HepG2 (cell line): ENCODE measurements around the gene KRTCAP3. TPM values are rescaled to one million over a fixed set of nuclear protein-coding genes. Genes with fewer than 3 reads are reported as not detected.
A peak's percentile ranks its signal among the peaks of the same experiment; 100 is the strongest.

Experiments
- ATF1 ChIP-seq: IDR thresholded peaks from 2 replicates; pipeline ENCODE4 v1.6.1; 2016; ENCODE audit warnings: mild to moderate bottlenecking, control low read depth
- CBX5 ChIP-seq: sonication (generic); formaldehyde crosslinking; IDR thresholded peaks from 2 replicates; pipeline ENCODE4 v1.4.0; 2020; ENCODE audit warnings: missing genetic modification reagents, borderline replicate concordance
- E2F1 ChIP-seq: sonication (generic); formaldehyde crosslinking; IDR thresholded peaks from 2 replicates; pipeline ENCODE4 v1.5.0; 2020; ENCODE audit warnings: missing genetic modification reagents
- GATAD2A ChIP-seq: IDR thresholded peaks from 2 replicates; pipeline ENCODE4 v1.6.1; 2016
- HMG20A ChIP-seq: IDR thresholded peaks from 2 replicates; pipeline ENCODE4 v1.6.1; 2016; ENCODE audit warnings: borderline replicate concordance
- HMG20B ChIP-seq: conservative IDR thresholded peaks from 2 replicates; pipeline ENCODE4 v1.6.1; 2016; ENCODE audit warnings: missing genetic modification reagents, missing compliant biosample characterization
- KDM2A ChIP-seq: sonication (generic); formaldehyde crosslinking; IDR thresholded peaks from 2 replicates; pipeline ENCODE4 v1.4.0; 2020; ENCODE audit warnings: low read depth, missing genetic modification reagents, borderline replicate concordance
- KLF9 ChIP-seq: IDR thresholded peaks from 2 replicates; pipeline ENCODE4 v1.6.1; 2016; ENCODE audit warnings: low read depth
- NBN ChIP-seq: fragments of 450-650 bp; conservative IDR thresholded peaks from 2 replicates; pipeline ENCODE4 v1.6.1; 2017
- PAWR ChIP-seq: sonication (generic); formaldehyde crosslinking; IDR thresholded peaks from 2 replicates; pipeline ENCODE4 v1.4.0; 2020; ENCODE audit warnings: missing genetic modification reagents, mild to moderate bottlenecking, borderline replicate concordance
- SRF ChIP-seq: IDR thresholded peaks from 2 replicates; pipeline ENCODE4 v1.6.1; 2011; ENCODE audit warnings: mild to moderate bottlenecking, low read depth, low read length, moderate library complexity
- TGIF2 ChIP-seq: IDR thresholded peaks from 2 replicates; pipeline ENCODE4 v1.6.1; 2016; ENCODE audit warnings: control low read depth, missing compliant biosample characterization
- TMF1 ChIP-seq: sonication (generic); formaldehyde crosslinking; IDR thresholded peaks from 2 replicates; pipeline ENCODE4 v1.8.1; 2022; ENCODE audit warnings: low read depth, missing genetic modification reagents
- XRCC5 ChIP-seq: fragments of 200-400 bp; formaldehyde crosslinking; optimal IDR thresholded peaks from 2 replicates; pipeline ENCODE3; 2017; ENCODE audit warnings: mild to moderate bottlenecking, low read length
- ZBTB1 ChIP-seq: sonication (generic); formaldehyde crosslinking; IDR thresholded peaks from 2 replicates; pipeline ENCODE4 v1.4.0; 2020; ENCODE audit warnings: missing genetic modification reagents, borderline replicate concordance
- ZMAT5 ChIP-seq: sonication (generic); formaldehyde crosslinking; IDR thresholded peaks from 2 replicates; pipeline ENCODE4 v1.5.0; 2020; ENCODE audit warnings: mild to moderate bottlenecking, low read depth, missing genetic modification reagents, borderline replicate concordance
- ZNF383 ChIP-seq: sonication (generic); formaldehyde crosslinking; IDR thresholded peaks from 2 replicates; pipeline ENCODE4 v1.4.0; 2020; ENCODE audit warnings: missing genetic modification reagents, mild to moderate bottlenecking, borderline replicate concordance
- ZNF704 ChIP-seq: sonication (generic); formaldehyde crosslinking; IDR thresholded peaks from 2 replicates; pipeline ENCODE4 v1.8.1; 2023; ENCODE audit warnings: mild to moderate bottlenecking, inconsistent platforms, moderate library complexity, missing genetic modification reagents, borderline replicate concordance
- ZNF746 ChIP-seq: sonication (generic); formaldehyde crosslinking; IDR thresholded peaks from 2 replicates; pipeline ENCODE4 v1.8.0; 2022; ENCODE audit warnings: mild to moderate bottlenecking, missing genetic modification reagents
- ZNF883 ChIP-seq: sonication (generic); formaldehyde crosslinking; IDR thresholded peaks from 2 replicates; pipeline ENCODE4 v1.5.1; 2020; ENCODE audit warnings: mild to moderate bottlenecking, missing genetic modification reagents; ENCODE audit errors: not compliant biosample characterization
- ZSCAN22 ChIP-seq: sonication (generic); formaldehyde crosslinking; IDR thresholded peaks from 2 replicates; pipeline ENCODE4 v1.4.0; 2020; ENCODE audit warnings: mild to moderate bottlenecking, missing genetic modification reagents
- ZZZ3 ChIP-seq: sonication (generic); formaldehyde crosslinking; IDR thresholded peaks from 2 replicates; pipeline ENCODE4 v1.4.0; 2020; ENCODE audit warnings: missing genetic modification reagents, mild to moderate bottlenecking, borderline replicate concordance
- polyA plus RNA-seq, 8 experiments: library from polyadenylated mRNA; depleted of rRNA in 3 of 8; stranded (reverse) in 7 of 8; unstranded in 1 of 8; fragments of >200 nt; fragmentation: Illumina TruSeq in 4 of 8; extraction: Trizol in 4 of 8; gene quantifications; 2 replicates each; pipeline versions ENCODE4 v1.2.1 to v1.2.3, GENCODE V29; 2011 to 2016; ENCODE audit warnings: low read depth in 4 of 8, missing spikeins in 1 of 8, mixed read lengths in 1 of 8; ENCODE audit not compliant: insufficient read depth in 1 of 8
- total RNA-seq, 5 experiments: library from RNA; depleted of rRNA; stranded (reverse); fragments of >200 nt; fragmentation: Illumina TruSeq; extraction: Trizol; gene quantifications; 2 replicates each; pipeline ENCODE4 v1.2.3, GENCODE V29; 2016; ENCODE audit warnings: low read depth in 1 of 5
- TF ChIP-seq, protein P1 (sequence below): sonication (generic); formaldehyde crosslinking; IDR thresholded peaks from 2 replicates; pipeline ENCODE4 v1.4.0; 2020; ENCODE audit warnings: mild to moderate bottlenecking, missing genetic modification reagents, borderline replicate concordance

KRTCAP3 gene
- total and polyA plus RNA-seq, 2 of the 13 experiments (the other 11 are each of a cell fraction or from before 2014, with no cell fraction given) = 2.1 to 4.5 TPM

DNA sequence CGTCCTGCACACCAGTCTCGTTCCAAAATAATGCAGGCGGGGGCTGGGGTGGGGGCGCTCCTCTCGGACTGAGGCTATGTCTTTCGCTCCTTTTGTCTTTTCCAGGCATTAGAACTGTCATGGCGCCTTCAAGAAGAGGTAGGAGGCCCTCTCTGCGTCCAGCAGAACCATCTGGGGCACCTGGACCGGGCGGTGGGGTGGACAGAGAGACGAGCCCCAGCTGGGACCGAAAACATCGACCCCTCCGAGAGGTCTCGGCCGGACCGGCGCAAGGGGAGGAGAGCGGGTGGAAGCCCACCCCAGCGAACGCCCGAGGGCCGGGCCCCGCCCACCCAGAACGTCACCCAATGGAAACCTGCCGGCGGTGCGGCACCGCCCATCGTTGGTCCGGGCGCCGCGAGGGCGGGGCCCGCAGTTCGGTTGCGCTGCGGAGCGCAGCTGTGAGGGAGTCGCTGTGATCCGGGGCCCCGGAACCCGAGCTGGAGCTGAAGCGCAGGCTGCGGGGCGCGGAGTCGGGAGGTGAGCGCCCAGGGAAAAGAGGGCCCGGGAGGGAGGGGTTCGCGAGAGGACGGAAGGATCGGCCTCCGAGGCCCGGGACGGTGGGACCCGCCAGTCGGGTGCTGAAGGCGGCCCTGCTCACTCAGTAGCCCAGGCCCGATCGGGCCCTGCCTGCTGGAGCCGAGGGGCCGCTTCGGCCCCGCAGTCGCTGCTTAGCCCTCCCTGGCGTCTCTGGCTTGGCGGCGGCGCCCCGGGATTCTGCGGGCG is 13.8 kb upstream of the KRTCAP3 start, which contains the start of gene NRBP1 (continued):
- TF ChIP-seq, protein P1, sequence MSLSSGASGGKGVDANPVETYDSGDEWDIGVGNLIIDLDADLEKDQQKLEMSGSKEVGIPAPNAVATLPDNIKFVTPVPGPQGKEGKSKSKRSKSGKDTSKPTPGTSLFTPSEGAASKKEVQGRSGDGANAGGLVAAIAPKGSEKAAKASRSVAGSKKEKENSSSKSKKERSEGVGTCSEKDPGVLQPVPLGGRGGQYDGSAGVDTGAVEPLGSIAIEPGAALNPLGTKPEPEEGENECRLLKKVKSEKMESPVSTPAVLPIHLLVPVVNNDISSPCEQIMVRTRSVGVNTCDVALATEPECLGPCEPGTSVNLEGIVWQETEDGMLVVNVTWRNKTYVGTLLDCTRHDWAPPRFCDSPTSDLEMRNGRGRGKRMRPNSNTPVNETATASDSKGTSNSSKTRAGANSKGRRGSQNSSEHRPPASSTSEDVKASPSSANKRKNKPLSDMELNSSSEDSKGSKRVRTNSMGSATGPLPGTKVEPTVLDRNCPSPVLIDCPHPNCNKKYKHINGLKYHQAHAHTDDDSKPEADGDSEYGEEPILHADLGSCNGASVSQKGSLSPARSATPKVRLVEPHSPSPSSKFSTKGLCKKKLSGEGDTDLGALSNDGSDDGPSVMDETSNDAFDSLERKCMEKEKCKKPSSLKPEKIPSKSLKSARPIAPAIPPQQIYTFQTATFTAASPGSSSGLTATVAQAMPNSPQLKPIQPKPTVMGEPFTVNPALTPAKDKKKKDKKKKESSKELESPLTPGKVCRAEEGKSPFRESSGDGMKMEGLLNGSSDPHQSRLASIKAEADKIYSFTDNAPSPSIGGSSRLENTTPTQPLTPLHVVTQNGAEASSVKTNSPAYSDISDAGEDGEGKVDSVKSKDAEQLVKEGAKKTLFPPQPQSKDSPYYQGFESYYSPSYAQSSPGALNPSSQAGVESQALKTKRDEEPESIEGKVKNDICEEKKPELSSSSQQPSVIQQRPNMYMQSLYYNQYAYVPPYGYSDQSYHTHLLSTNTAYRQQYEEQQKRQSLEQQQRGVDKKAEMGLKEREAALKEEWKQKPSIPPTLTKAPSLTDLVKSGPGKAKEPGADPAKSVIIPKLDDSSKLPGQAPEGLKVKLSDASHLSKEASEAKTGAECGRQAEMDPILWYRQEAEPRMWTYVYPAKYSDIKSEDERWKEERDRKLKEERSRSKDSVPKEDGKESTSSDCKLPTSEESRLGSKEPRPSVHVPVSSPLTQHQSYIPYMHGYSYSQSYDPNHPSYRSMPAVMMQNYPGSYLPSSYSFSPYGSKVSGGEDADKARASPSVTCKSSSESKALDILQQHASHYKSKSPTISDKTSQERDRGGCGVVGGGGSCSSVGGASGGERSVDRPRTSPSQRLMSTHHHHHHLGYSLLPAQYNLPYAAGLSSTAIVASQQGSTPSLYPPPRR (CRISPR knock-in tag) = no peak; the same call in 1 of the 2 replicates
- peak; percentile 92 for TF ChIP-seq ZNF883
- TF ChIP-seq TGIF2 = 0 out of 2 replicates have a peak, but pooled peaks have one; percentile 75
- peak; percentile 56; the same call in 1 of the 2 replicates for TF ChIP-seq ZBTB1 (CRISPR knock-in tag)
- TF ChIP-seq ZZZ3 (CRISPR knock-in tag) = no peak
- TF ChIP-seq E2F1 (CRISPR knock-in tag) = no peak; the same call in 1 of the 2 replicates
- TF ChIP-seq XRCC5 = peak; percentile 98
- 0 out of 2 replicates have a peak, but pooled peaks have one; percentile 23 for TF ChIP-seq HMG20A (CRISPR knock-in tag)
- TF ChIP-seq ATF1 (CRISPR knock-in tag) = no peak
- peak; percentile 12; the same call in 1 of the 2 replicates for TF ChIP-seq GATAD2A (CRISPR knock-in tag)
- no peak for TF ChIP-seq HMG20B (CRISPR knock-in tag)
- TF ChIP-seq KDM2A (CRISPR knock-in tag) = peak; percentile 91; the same call in 1 of the 2 replicates
- TF ChIP-seq ZSCAN22 = no peak; the same call in 1 of the 2 replicates
- peak; percentile 5; the same call in 1 of the 2 replicates for TF ChIP-seq ZNF704 (CRISPR knock-in tag)
- no peak for TF ChIP-seq SRF
- peak; percentile 31; the same call in 1 of the 2 replicates for TF ChIP-seq CBX5 (CRISPR knock-in tag)
- no peak for TF ChIP-seq PAWR (CRISPR knock-in tag)
- no peak for TF ChIP-seq ZMAT5 (CRISPR knock-in tag)
- no peak; the same call in 1 of the 2 replicates for TF ChIP-seq ZNF746 (CRISPR knock-in tag)
- no peak for TF ChIP-seq NBN
- peak; percentile 94 for TF ChIP-seq KLF9 (CRISPR knock-in tag)
- TF ChIP-seq TMF1 = no peak
- TF ChIP-seq ZNF383 = 0 out of 2 replicates have a peak, but pooled peaks have one; percentile 35
